Left lung (tissue), 10 donors: ENCODE measurements around the gene PAM16. TPM values are rescaled to one million over a fixed set of nuclear protein-coding genes. Genes with fewer than 3 reads are reported as not detected.
"Not testable (repeated sequence)": the region's sequence is repeated elsewhere in the genome, so short reads cannot be mapped to it uniquely, and the experiment has no call there.

ENCODE experiments used
- ATAC-seq: fragments of 200-7000 bp; cut with Tn5 transposase; one replicate; pipeline ENCODE4 v1.9.1; 2020; ENCODE audit warnings: moderate library complexity
- DNase-seq, 4 donors: peaks; one replicate each; pipeline ENCODE4 v3.0.0-alpha.2; 2013 to 2020
- H3K27ac ChIP-seq, 2 donors: fragments of 200-600 bp; sonication (generic) in 1 of 2; one replicate each; pipeline versions ENCODE4 v1.5.0 to v1.8.0; 2020 to 2021
- H3K27me3 ChIP-seq, 2 donors: fragments of 200-600 bp; sonication (generic) in 1 of 2; one replicate each; pipeline versions ENCODE4 v1.5.0 to v1.8.0; 2020 to 2021
- H3K36me3 ChIP-seq, 2 donors: fragments of 200-600 bp; sonication (generic) in 1 of 2; one replicate each; pipeline versions ENCODE4 v1.5.0 to v1.8.0; 2020 to 2021
- H3K4me1 ChIP-seq, 2 donors: fragments of 200-600 bp; one replicate each; pipeline ENCODE4 v1.8.0; 2021
- H3K4me3 ChIP-seq, 2 donors: fragments of 200-600 bp; sonication (generic) in 1 of 2; one replicate each; pipeline versions ENCODE4 v1.5.0 to v1.8.0; 2020 to 2021; ENCODE audit warnings: mild to moderate bottlenecking in 1 of 2
- H3K9me3 ChIP-seq, 2 donors: fragments of 200-600 bp; sonication (generic) in 1 of 2; one replicate each; pipeline versions ENCODE4 v1.5.0 to v1.8.0; 2020 to 2021
- CTCF ChIP-seq, 2 donors: fragments of 200-600 bp; sonication (generic) in 1 of 2; IDR thresholded peaks; one replicate each; pipeline versions ENCODE4 v1.5.0 to v1.8.0; 2021; ENCODE audit warnings: antibody characterized with exemption in 2 of 2
- intact Hi-C, 2 donors: fragments of 100-400 bp; cut with DNase I; formaldehyde crosslinking; loops; one replicate each; pipeline versions ENCODE4 v1.11.2 to v1.14.2; 2022
- polyA plus RNA-seq, 6 donors: library from polyadenylated mRNA; unstranded; fragments of 120-200 nt; gene quantifications; one replicate each; pipeline ENCODE4 v1.2.1, GENCODE V29; 2013; ENCODE audit not compliant: insufficient read length in 6 of 6
- total RNA-seq, 2 donors: library from RNA; stranded (reverse); fragmentation: NEBNext Ultra II Directional; extraction: Animal tissue kit (Norgen Biotek cat#: 25700); gene quantifications; one replicate each; pipeline ENCODE4 v1.2.1, GENCODE V29; 2021
- donor health status: DM: no; HTN: yes; CAD: no.
- donor health status: DM: no; HTN: no; CAD: no.

Gene PAM16
- total and polyA plus RNA-seq, 8 donors = 19.1 to 44.6 (median 29.8) TPM

DNA sequence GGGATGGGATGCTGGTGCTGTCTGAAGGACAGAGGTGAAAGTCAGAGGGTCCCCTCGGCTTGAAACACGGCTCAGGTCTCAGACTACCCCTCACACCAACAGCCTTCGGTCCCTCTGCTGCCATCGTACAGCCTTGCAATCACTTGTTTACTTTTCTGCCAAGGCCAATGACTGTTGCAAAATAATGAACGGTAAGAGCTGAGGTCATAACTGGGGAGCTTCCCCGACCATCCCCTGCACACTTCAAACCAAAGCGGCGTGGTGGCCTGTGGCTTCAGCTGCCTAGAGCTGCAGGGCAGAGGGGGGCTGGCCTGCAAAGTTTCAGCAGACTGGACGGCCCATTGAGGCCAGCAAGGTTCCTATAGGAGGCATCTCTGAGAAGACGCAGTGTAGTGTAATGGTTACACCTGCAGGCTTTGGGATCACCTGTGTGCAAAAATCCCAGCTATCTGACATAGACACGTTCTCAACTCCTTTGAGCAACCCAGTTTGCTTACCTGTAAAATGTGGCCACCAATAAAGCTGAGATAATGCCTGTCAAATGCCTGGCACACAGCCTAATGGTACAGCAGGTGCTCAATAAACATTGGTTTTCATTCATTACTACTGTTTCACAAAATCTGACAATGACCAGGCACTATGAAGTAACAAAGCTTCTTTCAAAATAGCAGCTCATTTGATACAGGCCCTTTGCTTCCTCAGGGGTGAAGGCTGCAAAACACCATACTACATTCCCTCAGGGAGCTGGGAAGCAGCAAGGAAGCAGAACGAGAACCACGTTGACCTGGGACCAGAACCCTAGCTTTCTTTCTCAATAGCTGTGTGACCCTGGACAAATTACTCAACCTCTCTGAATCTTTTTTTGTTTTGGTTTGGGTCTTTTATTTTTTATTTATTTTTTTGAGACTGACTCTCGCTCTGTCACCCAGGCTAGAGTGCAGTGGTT lies 5.0 kb downstream of the PAM16 start:
- Histone ChIP-seq H3K27me3 (no peaks in the 10 kb centered on the region), H3K27ac (peak overlapping the region; percentile 7 to 76), H3K4me3 (no peak overlapping the region), H3K4me1 (peaks cover 21 to 78% of the 10 kb centered on the region in 2 donors), H3K36me3 (peaks cover 0 to 6% of the 10 kb centered on the region in 2 donors), H3K9me3 (no peaks in the 10 kb centered on the region)
- no peak for TF ChIP-seq CTCF (IDR thresholded peaks at IDR 0.05)
- intact Hi-C loops = no loop called here
- peak; percentile 49 for ATAC-seq
- no peak for DNase-seq

- H3K36me3 ChIP-seq = peaks cover 0 to 14% of the 10 kb centered on the region in 2 donors
- intact Hi-C loops = no loop called here
- no peak for TF ChIP-seq CTCF (IDR thresholded peaks at IDR 0.05)
- peaks cover 17 to 82% of the 10 kb centered on the region in 2 donors for H3K4me1 ChIP-seq
- peak in 1 of 4 donors; percentile 44 for DNase-seq
- ATAC-seq = no peak
- H3K27me3 ChIP-seq = no peaks in the 10 kb centered on the region
- H3K4me3 ChIP-seq = no peak overlapping the region
- no peaks in the 10 kb centered on the region for H3K9me3 ChIP-seq
- peak overlapping the region in 1 of 2 donors; percentile 76 for H3K27ac ChIP-seq
These were observed 5.9 kb downstream of the PAM16 start for GRCh38 chr16:4344983-4345835.

DNA sequence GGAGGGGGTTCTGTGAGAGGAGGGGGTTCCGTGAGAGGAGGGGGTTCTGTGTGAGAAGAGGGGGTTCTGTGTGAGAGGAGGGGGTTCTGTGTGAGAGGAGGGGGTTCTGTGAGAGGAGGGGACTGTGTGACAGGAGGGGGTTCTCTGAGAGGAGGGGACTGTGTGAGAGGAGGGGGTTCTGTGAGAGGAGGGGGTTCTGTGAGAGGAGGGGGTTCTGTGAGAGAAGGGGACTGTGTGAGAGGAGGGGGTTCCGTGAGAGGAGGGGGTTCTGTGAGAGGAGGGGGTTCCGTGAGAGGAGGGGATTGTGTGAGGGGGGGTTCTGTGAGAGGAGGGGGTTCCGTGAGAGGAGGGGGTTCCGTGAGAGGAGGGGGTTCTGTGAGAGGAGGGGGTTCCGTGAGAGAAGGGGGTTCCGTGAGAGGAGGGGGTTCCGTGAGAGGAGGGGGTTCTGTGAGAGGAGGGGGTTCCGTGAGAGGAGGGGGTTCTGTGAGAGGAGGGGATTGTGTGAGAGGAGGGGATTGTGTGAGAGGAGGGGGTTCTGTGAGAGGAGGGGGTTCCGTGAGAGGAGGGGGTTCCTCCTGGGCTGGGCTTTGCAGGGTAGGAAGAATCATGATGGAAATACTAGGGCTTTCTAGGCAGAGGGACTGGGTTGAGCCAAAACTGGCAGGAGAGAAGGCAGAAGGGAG lies 6.7 kb downstream of the PAM16 start:
- peak overlapping the region in 1 of 2 donors; percentile 76 for H3K27ac ChIP-seq
- DNase-seq, ATAC-seq, intact Hi-C loops, H3K9me3 ChIP-seq, H3K4me3 ChIP-seq, H3K27me3 ChIP-seq: not testable (repeated sequence)
- H3K36me3 ChIP-seq = peaks cover 0 to 22% of the 10 kb centered on the region in 2 donors
- H3K4me1 ChIP-seq = peaks cover 13 to 81% of the 10 kb centered on the region in 2 donors

- H3K4me1 ChIP-seq = peaks cover 13 to 73% of the 10 kb centered on the region in 2 donors
- DNase-seq = no peak
- no peak overlapping the region for H3K4me3 ChIP-seq
These were observed 8.0 kb downstream of the PAM16 start for GRCh38 chr16:4342866-4343744.

More at GRCh38 chr16:4342866-4343744, 8.0 kb downstream of the PAM16 start:
- intact Hi-C loops = no loop called here
- Histone ChIP-seq H3K27me3 (no peaks in the 10 kb centered on the region), H3K36me3 (peaks cover 0 to 36% of the 10 kb centered on the region in 2 donors), H3K9me3 (no peaks in the 10 kb centered on the region), H3K27ac (no peak overlapping the region)
- no peak for TF ChIP-seq CTCF (IDR thresholded peaks at IDR 0.05)
- peak; percentile 25 for ATAC-seq
